NCI-H748 (cell line): ENCODE results near the gene RGS14.

Experiments
- DNase-seq: peaks from one replicate; lab custom pipeline; 2025; ENCODE audit not compliant: unreplicated experiment; lab: John Stamatoyannopoulos, UW

Gene RGS14, protein sequence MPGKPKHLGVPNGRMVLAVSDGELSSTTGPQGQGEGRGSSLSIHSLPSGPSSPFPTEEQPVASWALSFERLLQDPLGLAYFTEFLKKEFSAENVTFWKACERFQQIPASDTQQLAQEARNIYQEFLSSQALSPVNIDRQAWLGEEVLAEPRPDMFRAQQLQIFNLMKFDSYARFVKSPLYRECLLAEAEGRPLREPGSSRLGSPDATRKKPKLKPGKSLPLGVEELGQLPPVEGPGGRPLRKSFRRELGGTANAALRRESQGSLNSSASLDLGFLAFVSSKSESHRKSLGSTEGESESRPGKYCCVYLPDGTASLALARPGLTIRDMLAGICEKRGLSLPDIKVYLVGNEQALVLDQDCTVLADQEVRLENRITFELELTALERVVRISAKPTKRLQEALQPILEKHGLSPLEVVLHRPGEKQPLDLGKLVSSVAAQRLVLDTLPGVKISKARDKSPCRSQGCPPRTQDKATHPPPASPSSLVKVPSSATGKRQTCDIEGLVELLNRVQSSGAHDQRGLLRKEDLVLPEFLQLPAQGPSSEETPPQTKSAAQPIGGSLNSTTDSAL

DNA sequence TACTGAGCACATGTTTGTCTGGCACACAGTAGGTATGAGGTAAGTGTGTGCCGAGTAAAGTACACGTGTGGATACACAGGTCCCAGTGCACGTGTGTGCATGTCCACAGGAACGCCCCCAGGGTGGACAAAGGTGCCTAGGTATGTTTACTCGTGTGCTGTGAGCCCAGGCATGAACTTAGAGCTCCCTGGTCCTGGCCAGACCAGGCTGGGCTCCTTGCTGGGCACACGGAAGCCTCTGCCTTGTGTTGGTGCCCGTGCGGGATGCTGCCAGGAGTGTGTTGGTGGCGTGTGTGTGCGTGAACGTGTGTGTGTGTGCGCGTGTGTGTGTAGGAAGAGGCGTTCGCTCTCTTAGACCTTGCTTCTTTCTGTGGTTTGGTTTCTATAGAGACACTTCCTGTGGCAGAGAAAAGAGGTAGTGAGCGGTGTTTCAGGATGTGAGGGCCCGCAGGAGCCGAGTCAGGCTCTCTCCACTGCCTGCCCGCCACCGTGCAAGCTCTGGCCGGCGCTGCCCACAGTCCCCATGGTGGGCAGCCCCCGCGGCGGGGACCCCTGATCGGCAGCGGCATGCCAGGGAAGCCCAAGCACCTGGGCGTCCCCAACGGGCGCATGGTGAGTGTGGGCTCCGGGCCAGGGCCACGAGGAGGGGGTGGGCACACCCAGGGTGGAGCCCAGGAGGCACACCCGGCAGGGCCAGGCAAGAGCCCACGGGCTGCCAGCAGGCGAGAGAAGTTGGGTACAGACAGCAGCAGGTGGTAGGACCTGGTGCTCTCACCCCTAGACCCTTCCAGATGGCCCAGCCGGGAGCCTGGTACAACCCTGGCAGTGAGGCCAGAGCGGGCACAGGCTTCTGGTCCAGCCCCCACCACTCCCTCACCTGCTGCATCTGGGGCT, at the start of gene RGS14:
Gene RGS14, plus strand, starts transcription at position 466 of the 893 bp plus-strand sequence. Its CDS starts 101 bp downstream, at position 567.
- peak; percentile 73 for DNase-seq

DNA sequence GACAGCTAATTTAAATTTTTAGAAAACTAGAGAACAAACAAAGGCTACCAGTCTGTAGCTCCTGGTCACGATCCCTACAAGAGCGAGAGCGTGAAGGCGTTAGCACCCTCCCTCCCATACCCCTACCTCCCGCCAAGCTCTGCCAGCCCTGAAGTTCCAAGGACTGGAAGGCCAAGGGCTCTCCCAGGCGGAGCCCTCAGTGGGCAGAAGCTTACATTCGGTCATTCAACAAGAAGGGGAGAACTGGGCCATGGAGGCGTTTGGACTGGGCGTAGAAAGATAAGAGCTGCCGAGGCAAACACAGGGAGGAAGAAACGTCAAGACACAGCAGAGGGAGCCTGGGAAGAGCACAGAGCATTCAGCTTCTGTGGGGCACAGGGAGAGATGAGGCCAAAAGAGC, 49.0 kb upstream of the RGS14 start:
- no peak for DNase-seq

DNA sequence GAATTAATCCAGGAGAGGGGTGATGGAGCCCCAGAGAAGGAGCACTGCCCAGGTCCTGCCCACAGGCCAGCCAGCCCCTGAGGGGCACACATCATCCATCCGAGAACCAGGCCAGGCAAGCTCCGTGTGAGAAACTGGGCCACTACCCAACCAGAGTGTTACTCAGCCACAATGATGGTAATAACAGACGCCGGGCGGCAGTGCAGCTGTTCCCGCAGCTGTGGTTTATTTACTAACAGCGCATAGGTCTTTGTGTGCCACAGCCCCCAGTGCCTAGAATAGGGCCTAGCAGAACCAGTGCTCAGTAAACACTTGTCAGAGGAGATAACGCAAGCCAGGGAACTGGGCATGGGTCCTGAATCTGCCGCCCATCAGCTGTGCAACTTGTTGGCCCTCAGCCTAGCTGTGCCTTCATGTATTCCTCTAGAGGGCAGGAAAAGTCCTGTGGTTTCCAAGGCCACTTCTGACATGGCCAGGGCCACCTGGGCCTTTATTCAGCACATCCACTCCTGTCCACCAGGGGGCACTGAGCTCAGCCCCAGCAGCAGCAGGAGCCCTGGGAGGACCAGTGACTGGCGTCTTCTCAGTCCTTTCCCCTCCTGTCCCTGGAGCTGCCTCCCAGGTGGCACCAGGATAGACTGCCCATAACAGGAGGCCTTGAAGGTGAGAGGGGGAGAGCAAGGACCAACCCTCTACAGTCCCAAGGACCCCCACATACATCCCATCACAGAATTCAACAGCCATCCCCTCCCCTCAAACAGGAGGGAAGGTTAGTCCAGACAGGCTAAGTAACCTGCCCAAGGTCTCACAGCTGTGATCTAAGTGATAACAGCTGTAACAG, 48.2 kb upstream of the RGS14 start:
- DNase-seq = peak; percentile 78

DNA sequence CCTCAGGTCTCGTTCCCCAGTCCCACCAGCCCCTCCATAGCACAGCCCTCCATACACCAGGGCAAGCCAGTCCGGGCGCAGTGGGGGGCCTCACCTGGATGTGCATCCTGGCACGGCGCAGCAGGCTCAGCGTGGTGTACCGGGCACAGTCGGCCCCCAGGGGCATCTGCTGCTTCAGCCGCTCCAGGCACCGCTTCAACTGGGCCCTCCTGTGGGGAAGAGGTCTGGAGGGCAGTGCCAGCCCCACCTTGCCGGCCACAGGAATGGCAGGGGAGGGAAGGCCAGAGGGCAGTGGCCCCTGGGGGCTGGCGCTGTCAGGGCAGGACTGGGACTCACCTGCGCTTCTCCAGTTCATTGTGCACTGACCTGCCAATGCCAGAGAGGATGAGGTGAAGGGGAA, 47.4 kb upstream of the RGS14 start:
- DNase-seq = no peak

DNA sequence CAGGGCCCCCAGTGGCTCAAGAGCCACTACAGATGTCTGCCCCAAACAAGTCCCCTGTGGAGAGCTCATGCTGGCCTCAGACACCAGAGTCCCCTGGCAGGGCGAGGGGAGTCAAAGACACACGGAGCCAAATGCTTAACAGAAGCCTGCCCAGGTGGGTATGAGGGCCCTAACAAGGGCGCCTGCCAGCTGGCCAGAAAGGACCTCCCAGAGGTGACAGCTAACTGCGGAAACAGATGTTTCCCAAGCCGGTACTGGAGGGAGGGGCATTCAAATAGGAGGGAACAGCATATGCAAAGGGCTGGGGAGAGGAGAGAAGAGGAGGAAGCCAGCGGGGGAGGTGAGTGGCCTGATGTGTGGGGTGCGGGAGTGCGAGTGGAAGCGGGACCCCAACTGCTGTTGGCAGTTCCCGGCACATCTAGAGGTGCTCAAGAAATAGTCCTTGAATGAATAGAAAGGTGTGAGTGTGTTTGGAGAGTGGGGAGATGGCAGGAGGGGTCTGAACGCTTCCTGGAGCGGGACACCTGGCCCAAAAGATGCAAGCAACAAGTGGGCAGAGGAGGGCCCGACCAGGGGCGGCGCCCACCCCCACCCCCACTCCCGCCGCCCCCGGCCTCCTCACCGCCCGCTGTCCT, 46.9 kb upstream of the RGS14 start:
- DNase-seq = peak; percentile 48

DNA sequence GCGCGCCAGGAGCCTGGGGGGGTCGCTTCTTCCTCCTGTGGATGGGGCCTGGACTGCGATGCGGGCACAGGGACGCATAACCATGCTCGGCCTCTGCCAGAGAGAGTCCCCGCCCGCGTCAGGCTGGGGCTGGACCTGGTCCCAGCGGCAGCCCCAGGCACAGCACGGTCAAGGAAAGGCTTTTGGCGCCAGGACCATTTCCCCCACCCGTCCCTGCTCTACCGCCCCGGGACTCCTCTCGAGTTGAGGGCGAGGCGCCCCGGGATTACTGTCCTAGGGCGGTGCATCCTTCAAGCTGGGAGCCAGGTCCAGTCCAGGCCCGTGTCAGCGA, 46.4 kb upstream of the RGS14 start:
- peak; percentile 40 for DNase-seq

DNA sequence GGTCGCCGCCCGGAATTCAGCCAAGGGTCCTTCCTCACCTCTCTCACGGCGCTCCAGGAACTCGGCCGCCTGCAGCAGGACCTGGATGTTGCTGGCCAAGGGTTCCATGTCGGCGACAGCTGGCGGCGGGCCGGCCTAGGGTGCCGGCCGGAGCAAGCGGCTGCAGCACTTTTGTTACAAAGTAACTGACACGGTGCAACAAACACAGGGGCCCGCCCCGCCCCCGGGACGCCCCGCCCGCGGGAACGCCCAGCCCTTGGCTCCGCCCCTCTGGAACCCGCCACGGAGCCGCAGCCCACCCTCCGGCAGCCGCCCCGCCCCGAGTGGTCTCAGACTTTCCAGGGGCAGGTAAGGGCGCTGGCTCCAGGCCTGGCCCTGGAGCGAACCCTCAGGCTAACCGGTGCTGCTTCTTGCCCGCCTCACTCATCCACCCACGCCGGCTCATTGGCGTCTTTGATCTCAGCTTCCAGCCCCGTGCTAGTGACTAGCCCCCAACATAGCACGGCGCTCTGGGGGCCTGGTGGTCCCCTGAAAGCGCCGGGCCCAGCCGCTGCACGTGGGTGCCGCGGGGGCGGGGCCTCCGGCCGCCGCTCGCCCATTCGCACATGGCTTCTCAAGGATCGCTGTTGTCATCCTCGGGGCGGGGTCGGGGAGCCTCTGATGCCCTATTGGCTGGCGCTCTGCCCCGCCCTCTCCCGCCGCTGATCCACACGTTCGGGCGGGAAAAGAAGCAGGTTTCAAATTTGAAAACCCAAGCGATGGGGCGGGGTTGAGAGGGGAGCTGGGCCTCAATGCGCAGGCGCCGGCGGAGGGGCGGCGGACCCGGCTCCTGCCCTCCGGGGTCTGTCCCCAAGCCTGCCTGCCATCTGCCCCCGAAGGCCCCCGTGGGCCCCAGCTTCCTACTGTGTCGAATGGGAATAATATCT, 45.7 kb upstream of the RGS14 start, which contains the start of gene MXD3:
Gene MXD3, minus strand, starts transcription at position 176 of the 926 bp plus-strand sequence. Its CDS starts 68 bp downstream, at position 108.
- peak; percentile 99 for DNase-seq

DNA sequence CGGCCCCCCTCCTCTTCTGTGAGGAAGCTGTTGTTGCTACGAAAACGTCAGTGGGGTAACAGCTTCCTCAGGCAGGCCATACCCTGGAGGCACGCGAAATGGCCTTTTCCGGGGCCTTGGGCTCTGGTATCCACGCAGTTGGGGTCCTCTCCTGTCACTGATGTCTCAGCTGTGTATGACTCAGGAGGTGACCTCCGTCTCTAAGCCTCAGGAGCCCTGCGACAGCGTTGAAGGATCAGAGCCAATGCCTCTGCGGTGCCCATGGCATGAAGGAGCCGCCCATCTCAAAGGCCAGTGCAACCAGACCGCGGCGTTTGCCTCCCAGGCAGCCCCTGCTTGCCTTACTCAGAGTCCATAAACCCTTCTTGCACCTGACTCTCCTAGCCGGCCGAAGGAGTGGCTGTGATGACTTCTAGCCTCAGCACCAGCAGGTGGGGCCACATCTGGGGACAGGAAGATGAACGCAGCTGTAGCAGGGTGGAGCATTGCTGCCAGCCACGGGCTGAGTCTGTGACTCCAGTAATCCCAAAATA, 45.0 kb upstream of the RGS14 start:
- DNase-seq = peak; percentile 69

DNA sequence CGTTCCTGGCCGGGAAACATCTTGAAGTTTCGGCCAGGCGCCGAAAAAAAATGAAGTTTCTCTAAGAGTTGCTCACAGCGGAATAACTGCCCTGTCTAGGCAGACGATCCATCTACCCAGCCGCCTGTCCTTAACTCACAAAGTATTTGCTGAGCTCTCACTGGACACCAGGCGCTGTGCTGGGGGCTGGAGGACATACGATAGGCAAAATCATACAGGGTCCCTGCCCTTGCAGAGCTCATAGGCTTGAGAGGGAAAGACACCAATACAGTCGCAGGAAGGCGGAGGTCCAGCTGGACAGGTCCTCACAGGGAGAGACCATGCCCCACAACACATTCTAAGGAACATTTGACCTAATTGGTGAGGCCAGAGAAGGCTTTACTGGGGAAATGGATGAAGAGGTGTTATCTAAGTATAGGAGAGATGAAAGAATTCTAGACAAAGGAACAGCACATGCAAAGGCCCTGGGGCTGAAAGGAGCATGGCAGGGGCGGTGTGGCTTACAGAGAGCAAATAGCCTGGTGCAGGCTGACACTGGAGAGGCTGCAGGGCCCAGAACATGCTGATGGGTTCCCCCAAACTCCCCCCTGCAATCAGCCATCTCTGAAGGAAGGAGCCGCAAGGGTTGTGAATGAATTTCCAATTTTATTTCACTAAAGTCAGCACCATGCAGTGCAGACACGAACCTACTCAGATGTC, 44.0 kb upstream of the RGS14 start:
- no peak for DNase-seq

DNA sequence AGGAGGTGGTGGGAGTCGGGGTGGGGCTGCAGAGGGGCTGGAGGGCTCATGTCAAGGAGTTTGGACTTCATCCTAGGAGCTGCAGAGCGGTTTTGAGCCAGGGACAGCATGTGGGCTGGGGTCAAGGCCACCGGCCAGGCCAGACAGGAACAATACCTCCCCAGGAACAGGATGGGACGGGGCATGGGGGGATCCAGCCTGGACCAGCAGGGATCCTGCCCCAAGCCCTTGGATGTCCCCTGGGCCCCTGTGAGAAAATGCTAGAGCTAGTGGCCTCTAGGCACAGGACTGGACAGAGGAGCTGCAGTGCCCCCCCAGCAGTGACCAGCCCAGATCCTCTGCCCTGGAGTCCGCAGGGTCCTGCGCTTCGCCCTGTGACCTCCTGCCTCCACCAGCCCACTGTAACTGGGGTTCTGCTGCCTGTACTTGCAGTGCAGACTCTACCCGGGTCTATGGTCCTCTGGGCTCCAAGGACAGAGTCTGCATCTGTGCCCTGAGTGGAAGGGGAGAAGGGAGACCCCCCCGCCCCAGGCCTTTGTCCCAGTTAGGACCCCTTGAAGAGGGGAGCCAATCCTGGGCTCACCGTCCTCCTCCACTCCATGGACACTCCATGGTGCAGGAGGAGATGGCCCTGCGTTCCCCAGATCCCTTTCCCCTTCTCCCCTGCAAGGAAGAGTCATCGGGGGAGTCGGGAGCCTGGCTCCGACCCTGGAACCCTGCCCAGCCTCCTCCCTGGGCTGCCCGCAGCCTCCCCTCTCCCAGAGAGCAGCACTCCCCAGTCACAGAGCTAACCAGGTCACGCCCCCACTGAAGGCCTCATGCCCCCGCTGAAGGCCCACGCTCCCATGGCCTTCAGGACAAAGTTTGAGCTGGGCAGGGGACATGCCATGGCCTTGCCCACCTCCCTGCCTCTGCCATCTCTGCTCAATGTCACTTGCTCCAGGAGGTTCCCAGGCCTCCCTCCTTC, 43.1 kb upstream of the RGS14 start:
- DNase-seq = no peak

DNA sequence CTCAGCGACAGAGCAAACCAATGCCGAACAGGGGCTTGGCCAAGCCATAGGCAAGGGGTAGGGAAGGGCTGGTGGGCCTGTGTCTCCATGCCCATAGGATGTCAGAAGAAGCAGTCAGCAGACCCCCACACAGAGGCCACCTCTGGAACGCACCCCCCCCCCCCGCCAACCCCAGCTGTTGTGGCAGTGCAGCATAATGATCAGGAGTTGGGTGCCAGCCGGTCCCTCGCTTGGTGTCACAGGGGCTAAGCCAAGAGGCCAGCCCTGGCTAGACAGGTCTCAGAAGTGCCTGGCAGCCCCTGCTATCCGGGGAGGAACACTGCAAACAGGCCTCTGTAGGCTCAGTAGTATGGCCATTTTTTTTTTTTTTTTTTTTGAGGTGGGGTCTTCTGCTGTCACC, 42.3 kb upstream of the RGS14 start:
- no peak for DNase-seq

DNA sequence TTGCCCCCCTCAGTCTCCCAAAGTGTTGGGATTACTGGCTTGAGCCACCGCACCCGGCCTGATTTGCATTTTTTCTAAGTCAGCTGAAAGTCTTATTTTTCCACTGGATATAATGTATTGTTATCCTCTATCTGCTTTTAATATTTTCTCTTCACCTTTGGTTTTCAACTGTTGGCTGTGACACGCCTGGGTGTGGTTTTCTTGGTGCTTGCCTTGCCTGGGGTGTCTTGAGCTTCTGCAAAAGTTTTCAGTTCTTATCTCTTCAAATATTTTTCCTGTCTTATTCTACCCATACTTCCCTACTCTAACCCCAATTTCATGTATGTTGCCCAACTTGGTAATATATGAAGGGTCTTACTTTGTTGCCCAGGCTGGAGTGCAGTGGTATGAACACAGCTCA, 41.7 kb upstream of the RGS14 start:
- no peak for DNase-seq

DNA sequence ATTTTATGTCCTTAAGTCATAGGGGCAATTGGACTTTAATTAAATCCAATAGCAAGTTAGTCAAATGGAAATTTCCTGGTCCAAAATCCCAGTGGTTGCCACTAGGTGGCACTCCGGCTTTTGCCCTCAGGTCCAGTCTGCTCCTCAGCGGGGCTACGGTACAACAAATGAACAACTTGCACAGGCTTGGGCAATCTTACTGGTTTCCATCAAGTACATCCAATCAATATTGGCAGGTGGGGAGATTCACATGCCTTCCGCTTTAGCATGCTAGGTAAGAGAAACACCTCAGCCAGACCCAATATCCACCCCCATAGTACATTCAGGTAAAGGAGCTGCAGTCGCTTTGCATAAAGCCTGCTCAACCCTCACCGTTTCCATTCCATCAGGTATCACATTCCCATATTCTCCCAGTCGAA, 39.8 kb upstream of the RGS14 start:
- peak; percentile 78 for DNase-seq

DNA sequence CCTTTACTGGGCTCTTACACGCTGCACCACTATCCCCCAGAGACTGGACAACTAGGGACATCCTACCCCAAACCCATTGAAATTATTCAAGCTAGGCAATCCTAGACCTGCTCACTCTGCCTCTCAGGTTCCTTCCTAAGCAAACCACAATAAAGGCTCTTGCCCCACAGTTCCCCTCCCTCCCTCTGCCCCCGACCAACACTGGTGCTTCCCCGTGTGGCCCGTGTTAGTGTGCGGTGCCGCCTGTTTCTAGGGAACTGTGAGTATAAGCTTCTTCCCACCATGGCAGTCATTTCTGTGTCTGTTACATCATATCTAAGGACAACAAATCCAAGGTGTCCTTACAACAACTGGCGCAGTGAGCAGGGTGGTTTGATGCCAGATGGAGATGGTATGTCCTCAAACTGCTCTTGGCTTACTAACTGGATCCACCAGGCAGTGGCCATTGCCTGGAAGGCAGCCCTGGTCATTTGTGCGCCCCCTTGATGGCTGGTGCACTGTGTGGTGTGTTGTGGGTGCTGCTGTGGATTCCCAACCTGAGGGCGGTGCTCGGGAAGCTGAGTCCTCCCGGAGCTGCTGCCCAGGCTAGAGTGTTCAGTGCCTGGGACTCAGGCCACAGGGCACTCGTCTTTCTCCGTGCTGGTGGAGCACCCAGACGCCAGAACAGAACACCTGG, 37.7 kb upstream of the RGS14 start:
- no peak for DNase-seq

DNA sequence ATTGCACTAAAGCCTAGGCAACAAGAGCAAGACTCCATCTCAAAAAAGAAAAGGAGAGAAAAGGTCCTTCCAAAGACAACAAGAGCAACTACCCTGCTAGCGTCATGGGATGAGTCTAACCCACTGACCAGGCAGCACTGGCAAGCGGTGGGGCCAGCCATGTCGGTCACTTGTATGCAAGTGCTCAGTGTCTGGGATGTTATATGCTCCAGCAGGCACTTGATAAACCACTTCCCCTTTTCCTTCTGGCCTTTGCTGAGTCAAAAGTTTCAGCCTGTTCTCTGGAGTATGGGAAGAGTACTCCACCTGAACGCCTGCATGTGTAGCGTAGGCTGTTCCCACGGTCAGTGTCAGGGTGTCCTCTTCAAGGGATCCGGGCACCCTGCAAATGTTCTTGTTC, 36.8 kb upstream of the RGS14 start:
- no peak for DNase-seq

DNA sequence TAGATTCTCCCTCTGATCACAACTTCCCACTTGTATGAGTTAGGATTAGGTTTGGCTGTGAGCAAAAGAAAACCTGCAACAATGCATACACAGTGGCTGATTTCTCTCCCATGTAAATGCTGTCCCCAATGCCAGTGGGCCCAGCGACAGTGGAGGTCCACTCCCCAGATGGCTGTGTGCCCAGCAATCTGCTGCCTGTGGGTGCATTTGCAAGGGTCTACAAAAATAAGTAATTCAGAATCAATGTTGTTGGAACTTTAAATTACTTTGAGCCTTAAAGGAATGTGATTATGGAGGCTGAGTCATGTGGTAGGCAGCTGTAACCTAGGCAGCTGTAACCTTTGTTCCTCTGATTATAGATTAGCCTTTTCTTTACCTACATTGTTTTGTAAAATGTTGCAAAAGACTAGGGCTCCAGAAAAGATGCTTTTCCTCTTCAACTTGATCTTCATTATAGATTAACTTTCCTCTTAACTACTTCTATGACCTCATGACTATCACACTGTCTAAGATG, 31.8 kb upstream of the RGS14 start:
- no peak for DNase-seq
